ENCODE measurements around the gene PKDREJ. TPM values are rescaled to one million over a fixed set of nuclear protein-coding genes. Genes with fewer than 3 reads are reported as not detected.

PKDREJ gene
- total RNA-seq, 4 donors from 2014 or later: not detected

GRCh38 chr22:46219636-46220035, 43.5 kb downstream of the PKDREJ start:
- no peaks in the 10 kb centered on the region for H3K4me1 ChIP-seq
- no peak overlapping the region for H3K4me3 ChIP-seq
- no peak overlapping the region for H3K27ac ChIP-seq
- ATAC-seq (no peak), DNase-seq (no peak)
- H3K36me3 ChIP-seq: peaks cover 0 to 70% of the 10 kb centered on the region in 2 donors
- no peaks in the 10 kb centered on the region for H3K27me3 ChIP-seq
- TF ChIP-seq POLR2A (IDR thresholded peaks at IDR 0.05) (no peak), CTCF (IDR thresholded peaks at IDR 0.05 in 4 of 5, conservative IDR thresholded peaks at IDR 0.05 in 1 of 5) (no peak)
- H3K9me3 ChIP-seq: no peaks in the 10 kb centered on the region
- intact Hi-C loops (cut with DNase I; ENCODE audit: low total_unique reads): no loop called here
- in situ Hi-C loops (cut with MboI; ENCODE audit: low sequenced_read_pairs in 4 of 4): no loop called here

GRCh38 chr22:46214616-46215015, 48.5 kb downstream of the PKDREJ start:
- Histone ChIP-seq H3K9me3 (no peaks in the 10 kb centered on the region), H3K27ac (no peak overlapping the region), H3K4me3 (no peak overlapping the region), H3K27me3 (no peaks in the 10 kb centered on the region), H3K4me1 (no peaks in the 10 kb centered on the region), H3K36me3 (peaks cover 0 to 40% of the 10 kb centered on the region in 2 donors)
- DNase-seq (no peak), ATAC-seq (no peak)
- in situ Hi-C loops (cut with MboI; ENCODE audit: low sequenced_read_pairs in 4 of 4) (no loop called here), intact Hi-C loops (cut with DNase I; ENCODE audit: low total_unique reads) (no loop called here)
- TF ChIP-seq POLR2A (IDR thresholded peaks at IDR 0.05): no peak

GRCh38 chr22:46214149-46214548, 49.0 kb downstream of the PKDREJ start:
- ATAC-seq (no peak), DNase-seq (no peak)
- TF ChIP-seq CTCF (IDR thresholded peaks at IDR 0.05 in 4 of 5, conservative IDR thresholded peaks at IDR 0.05 in 1 of 5) (no peak), POLR2A (IDR thresholded peaks at IDR 0.05) (no peak)
- Histone ChIP-seq H3K27me3 (no peaks in the 10 kb centered on the region), H3K36me3 (peaks cover 0 to 38% of the 10 kb centered on the region in 2 donors), H3K4me1 (no peaks in the 10 kb centered on the region), H3K27ac (no peak overlapping the region), H3K9me3 (peaks cover 0 to 3% (median 0%) of the 10 kb centered on the region in 3 donors), H3K4me3 (no peak overlapping the region)
- intact Hi-C loops (cut with DNase I; ENCODE audit: low total_unique reads): no loop called here
- in situ Hi-C loops (cut with MboI; ENCODE audit: low sequenced_read_pairs in 4 of 4): no loop called here

GRCh38 chr22:46213052-46213451, 50.1 kb downstream of the PKDREJ start:
- no peak for DNase-seq
- TF ChIP-seq POLR2A (IDR thresholded peaks at IDR 0.05): no peak
- TF ChIP-seq CTCF (IDR thresholded peaks at IDR 0.05 in 4 of 5, conservative IDR thresholded peaks at IDR 0.05 in 1 of 5): no peak
- in situ Hi-C loops (cut with MboI; ENCODE audit: low sequenced_read_pairs in 4 of 4): no loop called here
- H3K36me3 ChIP-seq: peaks cover 0 to 31% of the 10 kb centered on the region in 2 donors
- no peak for ATAC-seq
- intact Hi-C loops (cut with DNase I; ENCODE audit: low total_unique reads): no loop called here
- H3K27me3 ChIP-seq: no peaks in the 10 kb centered on the region
- no peak overlapping the region for H3K4me3 ChIP-seq
- no peaks in the 10 kb centered on the region for H3K4me1 ChIP-seq
- peaks cover 0 to 3% (median 0%) of the 10 kb centered on the region in 3 donors for H3K9me3 ChIP-seq
- H3K27ac ChIP-seq: no peak overlapping the region

GRCh38 chr22:46212195-46212594, 50.9 kb downstream of the PKDREJ start:
- Histone ChIP-seq H3K36me3 (peaks cover 0 to 30% of the 10 kb centered on the region in 2 donors), H3K9me3 (peaks cover 0 to 3% (median 0%) of the 10 kb centered on the region in 3 donors), H3K27ac (no peak overlapping the region), H3K4me3 (no peak overlapping the region), H3K4me1 (no peaks in the 10 kb centered on the region), H3K27me3 (no peaks in the 10 kb centered on the region)
- DNase-seq (no peak), ATAC-seq (no peak)
- intact Hi-C loops (cut with DNase I; ENCODE audit: low total_unique reads) (no loop called here), in situ Hi-C loops (cut with MboI; ENCODE audit: low sequenced_read_pairs in 4 of 4) (no loop called here)
- TF ChIP-seq POLR2A (IDR thresholded peaks at IDR 0.05) (no peak), CTCF (IDR thresholded peaks at IDR 0.05 in 4 of 5, conservative IDR thresholded peaks at IDR 0.05 in 1 of 5) (no peak)
